ENCODE data around the gene MEG3.

Gene MEG3

GRCh38 chr14:100898465-100898864 is 72.5 kb downstream of the MEG3 start:
- no peak for DNase-seq (ENCODE audit: low spot score)

GRCh38 chr14:100898935-100899883 is 73.3 kb downstream of the MEG3 start:
- no peak for DNase-seq (ENCODE audit: low spot score)

- no peak for DNase-seq (ENCODE audit: low spot score)
Measured at GRCh38 chr14:100899884-100900771, 74.2 kb downstream of the MEG3 start.

GRCh38 chr14:100900837-100901390 is 75.0 kb downstream of the MEG3 start:
- DNase-seq (ENCODE audit: low spot score) = no peak

- no peak for DNase-seq (ENCODE audit: low spot score)
Measured at GRCh38 chr14:100901391-100902183, 75.7 kb downstream of the MEG3 start.

GRCh38 chr14:100902295-100903133 is 76.6 kb downstream of the MEG3 start:
- DNase-seq (ENCODE audit: low spot score) = no peak

- DNase-seq (ENCODE audit: low spot score) = no peak
Measured at GRCh38 chr14:100903134-100903468, 77.2 kb downstream of the MEG3 start.

- DNase-seq (ENCODE audit: low spot score) = no peak
Measured at GRCh38 chr14:100903672-100904185, 77.8 kb downstream of the MEG3 start, which contains the start of gene RTL1. Gene RTL1, minus strand, starts transcription at chr14:100903722. Its CDS starts 18,934 bp downstream, at chr14:100884788.

GRCh38 chr14:100904307-100905087 is 78.6 kb downstream of the MEG3 start:
- DNase-seq (ENCODE audit: low spot score) = no peak

- DNase-seq (ENCODE audit: low spot score) = no peak
Measured at GRCh38 chr14:100905166-100905565, 79.2 kb downstream of the MEG3 start.

- no peak for DNase-seq (ENCODE audit: low spot score)
Measured at GRCh38 chr14:100906420-100906819, 80.5 kb downstream of the MEG3 start.

GRCh38 chr14:100907240-100907639 is 81.3 kb downstream of the MEG3 start:
- DNase-seq (ENCODE audit: low spot score) = no peak

GRCh38 chr14:100909439-100909838 is 83.5 kb downstream of the MEG3 start:
- no peak for DNase-seq (ENCODE audit: low spot score)

All from activated CD4-positive, alpha-beta T cell treated with anti-CD3 and anti-CD28 coated beads, Interleukin-2, Interleukin-4, amounts not matched to agents 100 ng/mL and 50 ng/mL, durations not matched to agents 16 hours and 8 hours (primary cell).